ENCODE results near the gene TEAD2.
A peak's percentile ranks its signal among the peaks of the same experiment; 100 is the strongest.
"Not testable (repeated sequence)": the region's sequence is repeated elsewhere in the genome, so short reads cannot be mapped to it uniquely, and the experiment has no call there.

Gene TEAD2

DNA sequence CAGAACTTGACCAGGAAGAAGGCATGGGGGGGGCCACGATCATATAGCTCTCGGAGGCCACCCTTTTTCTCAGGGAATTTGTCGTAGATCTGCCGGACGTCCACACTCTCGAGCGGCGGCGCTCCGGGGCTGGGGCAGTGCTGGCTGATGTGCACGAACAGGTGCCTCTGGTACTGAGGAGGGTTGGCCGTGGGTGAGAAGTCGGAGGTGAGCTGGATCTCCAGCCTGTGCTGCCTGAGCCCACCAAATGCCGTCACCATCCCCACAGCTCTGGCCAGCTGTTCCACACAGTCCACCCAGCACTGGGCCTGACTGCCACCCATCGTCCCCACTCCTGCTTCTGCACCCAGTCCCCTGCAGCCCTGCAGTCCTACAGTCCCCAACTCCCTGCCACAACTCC lies 15.0 kb downstream of the TEAD2 start:
- DNase-seq = no peak

DNA sequence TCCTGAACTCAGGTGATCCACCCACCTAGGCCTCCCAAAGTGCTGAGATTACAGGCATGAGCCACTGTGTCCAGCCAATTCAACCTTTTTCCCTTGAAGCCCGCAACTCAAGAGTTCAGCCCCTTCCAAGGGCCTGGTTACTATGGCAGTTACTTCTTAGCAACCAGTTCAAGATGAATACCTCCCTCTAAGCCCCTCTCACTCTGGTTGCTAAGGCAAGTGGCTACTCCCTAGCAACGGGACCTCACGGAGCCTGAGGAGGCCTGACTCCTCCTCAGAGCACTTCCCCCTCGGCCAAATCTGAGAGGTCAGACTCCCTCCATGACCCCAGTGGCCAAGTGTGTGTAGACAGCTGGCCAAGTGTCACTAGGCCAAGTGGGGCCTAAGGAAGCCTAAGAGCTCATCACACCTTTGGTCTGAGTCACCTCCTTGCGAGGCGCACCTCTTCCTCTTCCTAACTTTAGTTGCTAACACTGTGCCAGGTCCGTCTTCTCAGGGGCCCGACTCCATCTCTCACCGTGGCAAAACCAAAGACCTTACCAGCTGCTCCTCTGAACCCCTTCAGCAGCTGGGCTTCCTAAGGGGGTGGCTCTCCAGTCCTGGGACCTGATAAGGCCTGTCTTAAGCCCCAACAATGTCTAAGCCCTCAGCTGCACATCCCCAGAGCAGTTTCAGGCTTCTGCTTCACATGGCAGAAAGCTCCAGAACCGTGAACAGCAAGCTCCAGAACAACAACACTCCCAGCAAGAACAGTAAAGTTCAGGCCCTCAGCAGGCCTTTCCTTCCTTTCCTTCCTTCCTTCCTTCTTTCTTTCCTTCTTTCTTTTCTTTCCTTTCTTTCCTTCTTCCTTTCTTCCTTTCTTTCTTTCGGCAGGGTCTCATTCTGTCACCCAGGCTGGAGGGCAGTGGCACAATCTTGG lies 17.5 kb downstream of the TEAD2 start:
- DNase-seq = no peak

DNA sequence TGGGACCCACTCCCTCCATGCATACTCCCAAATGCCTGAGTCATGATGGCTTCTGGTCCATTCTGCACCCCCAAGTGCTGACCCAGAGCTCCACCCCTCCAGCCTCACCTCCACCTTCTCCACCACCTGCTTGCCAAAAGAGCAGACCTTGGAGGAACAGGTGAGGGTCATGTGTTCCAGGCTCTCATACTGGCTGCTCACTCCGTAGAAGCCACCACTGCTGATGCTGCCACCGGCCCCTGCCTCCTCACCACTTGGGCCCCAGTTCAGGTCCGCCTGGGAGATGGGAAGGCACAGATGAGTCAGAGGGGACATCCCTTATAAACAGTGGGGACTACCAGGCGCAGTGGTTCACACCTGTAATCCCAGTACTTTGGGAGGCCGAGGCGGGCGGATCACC lies 19.1 kb downstream of the TEAD2 start:
- DNase-seq = no peak

DNA sequence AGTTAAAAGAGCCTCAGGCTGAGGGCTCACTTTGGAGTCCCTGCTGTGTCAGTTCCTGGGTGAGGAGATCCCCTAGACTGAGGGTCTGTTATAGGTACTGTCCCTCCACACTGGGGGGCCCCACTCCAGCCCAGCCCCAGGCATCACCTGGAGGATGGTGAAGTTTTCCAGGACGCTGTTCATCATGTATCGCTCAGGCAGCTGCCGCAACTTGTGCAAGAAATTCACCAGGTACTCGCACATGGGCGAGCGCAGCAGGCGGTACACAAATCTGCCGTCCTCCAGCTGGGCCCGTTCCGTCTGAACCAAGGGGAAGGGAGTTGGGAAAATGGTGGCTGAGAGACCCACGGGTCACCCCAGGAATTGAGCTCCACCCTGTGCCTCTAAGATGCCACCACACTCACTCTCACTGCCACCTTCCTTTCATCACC lies 19.9 kb downstream of the TEAD2 start:
- DNase-seq = no peak

DNA sequence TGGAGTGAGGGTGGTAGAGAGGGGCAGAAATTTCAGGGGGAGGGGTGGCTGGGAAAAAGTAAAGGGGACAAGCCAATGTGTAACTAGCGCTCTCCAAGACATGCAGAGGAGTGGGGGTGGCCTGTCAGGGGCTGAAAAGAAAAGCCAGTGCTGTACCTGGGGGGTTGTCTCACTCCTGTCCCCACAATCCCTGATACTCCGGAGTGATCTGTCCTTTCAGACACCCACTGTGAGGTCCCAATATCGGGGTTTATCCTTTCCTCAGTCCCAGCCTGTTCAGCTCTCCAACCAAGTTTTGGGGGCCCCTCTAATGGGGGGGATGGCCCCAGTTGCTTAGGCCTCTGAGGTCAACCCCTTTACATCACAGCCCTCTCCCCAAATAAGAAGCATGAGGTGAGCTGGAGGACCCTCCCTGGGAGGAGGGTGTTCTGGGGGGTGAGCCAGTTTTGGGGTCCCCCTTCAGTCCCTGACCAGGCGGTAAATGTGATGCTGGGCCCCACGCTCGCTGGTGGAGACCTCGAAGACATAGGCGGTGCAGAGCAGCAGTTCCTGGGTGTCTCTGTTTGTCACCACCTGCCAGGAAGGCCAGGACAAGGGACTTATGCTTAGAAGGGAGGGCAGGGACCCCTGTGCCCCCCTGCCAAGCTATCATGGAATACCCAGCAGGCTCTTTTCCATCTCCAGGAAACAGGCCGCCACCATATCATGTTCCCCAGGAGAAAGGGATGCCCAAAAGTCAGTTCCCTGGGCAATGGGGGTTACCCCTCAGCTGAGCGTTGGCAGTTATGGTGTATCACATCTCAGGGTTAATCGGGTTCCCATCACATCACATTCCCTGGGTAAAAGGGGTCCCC lies 21.1 kb downstream of the TEAD2 start:
- no peak for DNase-seq

DNA sequence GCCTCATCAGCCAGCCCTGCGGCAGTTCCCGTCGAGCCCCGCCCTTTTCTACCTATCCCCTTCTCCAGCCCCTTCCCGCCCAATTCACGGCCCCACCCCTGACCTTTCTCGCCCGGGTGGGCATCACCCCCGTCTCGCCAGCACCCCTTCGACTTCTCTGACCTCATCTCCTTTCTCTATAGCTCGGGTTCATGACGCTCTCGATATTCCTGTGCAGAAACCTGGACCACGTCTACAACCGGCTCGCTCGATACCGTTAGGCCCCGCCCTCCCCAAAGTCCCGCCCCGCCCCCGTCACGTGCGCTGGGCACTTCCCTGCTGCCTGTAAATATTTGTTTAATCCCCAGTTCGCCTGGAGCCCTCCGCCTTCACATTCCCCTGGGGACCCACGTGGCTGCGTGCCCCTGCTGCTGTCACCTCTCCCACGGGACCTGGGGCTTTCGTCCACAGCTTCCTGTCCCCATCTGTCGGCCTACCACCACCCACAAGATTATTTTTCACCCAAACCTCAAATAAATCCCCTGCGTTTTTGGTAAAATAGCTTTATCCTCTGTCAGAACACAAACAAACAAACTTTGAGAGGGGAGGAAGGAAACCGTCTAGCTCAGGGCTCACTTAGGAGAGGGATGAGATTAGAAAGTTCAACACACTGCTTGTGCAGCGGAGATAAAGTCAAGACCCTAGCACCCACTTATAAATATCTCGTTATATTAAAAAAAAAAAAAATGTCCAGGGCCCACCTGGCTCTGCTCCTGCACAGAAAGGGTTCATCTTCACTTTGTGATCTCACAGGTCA lies 21.9 kb downstream of the TEAD2 start:
- DNase-seq = no peak

DNA sequence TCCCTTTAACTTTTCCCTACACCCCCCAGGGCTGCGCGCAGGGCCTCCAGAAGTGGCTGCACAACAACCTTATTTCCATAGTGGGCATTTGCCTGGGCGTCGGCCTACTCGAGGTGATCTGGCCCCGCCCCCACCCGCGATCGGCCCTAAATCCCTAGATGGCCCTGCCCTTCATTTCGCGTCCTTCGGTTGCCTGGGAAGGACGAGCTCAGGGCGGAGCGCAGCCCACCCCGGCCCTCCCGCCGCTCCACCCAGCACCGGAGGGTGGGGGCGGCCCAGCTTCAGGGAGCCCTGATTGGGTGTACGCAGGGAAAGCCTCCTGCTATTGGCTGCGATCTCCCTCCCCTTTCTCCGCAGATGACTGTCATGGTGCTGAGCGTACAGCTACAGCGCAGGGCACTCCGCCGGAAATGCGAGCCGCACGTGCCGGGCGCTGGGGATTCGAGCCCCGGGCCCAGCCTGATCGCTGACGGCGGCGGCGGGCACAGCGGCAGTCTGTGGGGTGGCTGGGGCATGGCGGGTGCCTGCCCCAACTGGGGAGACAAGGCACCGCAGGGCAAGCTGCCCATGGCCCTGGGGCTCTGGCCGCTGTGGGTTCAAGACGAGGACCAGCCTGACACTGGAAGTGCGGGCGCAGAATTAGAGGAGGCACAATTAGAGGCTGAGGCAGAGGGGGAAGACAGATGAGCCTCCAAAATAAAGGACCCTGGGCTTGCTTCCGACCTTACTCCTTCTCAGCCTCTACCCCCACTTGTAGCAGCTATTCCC lies 22.7 kb downstream of the TEAD2 start:
- DNase-seq = no peak

DNA sequence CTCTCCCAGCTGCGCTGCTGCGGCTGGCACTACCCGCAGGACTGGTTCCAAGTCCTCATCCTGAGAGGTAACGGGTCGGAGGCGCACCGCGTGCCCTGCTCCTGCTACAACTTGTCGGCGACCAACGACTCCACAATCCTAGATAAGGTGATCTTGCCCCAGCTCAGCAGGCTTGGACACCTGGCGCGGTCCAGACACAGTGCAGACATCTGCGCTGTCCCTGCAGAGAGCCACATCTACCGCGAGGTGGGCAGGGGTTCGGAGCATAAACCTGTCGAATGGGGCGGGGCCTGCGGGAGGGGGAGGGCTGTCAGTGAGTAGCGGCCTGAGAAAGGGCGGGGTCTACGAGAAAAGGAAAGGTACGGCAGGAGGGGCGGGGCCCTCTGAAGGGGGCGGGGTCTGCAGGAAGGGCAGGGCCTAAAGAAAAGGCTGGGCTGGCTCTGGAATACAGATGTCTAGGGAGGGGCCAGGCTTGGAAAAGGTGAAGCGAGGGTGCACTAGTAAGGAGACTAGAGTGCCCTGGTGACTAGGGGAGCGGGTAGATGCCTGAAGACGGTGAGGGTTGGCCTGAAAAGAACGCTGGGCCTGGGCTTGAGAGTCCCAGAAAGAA lies 23.4 kb downstream of the TEAD2 start:
- no peak for DNase-seq

DNA sequence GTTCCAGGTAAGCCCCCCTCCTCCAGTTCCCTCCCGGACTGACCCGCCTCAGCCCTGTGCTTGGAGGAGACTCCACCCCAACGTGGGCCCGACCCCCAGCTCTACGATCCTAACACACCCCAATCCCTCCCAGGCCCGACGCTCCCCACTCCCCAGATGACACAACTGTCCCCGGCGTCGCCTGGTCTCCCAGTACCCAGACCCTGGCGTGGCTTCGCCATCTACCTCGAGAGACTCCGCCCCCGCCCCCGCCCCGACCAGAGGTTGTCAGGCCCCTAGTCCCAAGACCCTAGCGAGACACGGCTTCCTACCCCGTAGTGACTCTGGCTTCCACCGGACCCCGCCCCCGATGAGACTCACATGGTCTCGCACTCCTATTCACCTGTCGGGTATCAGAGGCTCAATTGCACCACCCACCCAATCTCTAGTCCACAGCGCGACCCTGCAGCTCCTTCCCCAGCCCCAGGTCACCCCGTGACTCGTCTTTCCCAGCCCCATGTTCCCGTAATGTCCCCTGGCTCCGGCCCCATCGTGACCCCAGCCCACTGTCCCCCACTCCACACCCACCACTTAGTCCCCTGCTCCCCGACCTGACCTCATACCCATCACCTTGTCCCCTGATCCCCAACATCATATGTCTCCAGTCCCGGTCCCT lies 24.1 kb downstream of the TEAD2 start:
- no peak for DNase-seq

DNA sequence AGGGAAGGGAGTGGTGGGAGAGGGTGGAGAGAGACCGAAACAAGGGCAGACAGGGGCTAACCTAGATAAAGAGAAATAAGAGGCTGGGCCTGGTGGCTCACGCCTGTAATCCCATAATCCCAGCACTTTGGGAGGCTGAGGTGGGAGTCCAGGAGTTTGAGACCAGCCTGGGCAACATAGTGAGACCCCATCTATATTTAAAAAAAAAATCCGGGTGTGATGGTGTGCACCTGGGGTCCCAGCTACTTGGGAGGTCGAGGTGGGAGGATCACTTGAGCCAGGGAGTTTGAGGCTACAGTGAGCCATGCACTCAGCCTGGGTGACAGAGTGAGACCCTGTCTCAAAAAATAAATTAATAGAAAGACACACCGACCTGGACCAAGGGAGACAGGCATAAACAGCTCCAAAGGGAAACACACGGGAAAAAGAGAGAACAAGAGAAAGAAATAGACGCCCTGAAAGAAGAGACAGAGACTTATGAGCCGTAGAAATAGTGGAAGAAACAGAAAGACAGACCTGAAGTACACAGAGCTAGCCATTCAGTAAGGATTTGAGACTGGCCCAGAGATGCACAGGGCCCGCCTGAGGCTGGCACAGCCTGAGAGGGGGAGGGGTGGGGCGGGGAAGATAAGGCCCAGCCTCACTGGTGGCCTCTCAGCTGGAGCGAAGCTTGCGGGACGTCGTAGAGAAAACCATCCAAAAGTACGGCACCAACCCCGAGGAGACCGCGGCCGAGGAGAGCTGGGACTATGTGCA lies 24.8 kb downstream of the TEAD2 start:
- DNase-seq = no peak

DNA sequence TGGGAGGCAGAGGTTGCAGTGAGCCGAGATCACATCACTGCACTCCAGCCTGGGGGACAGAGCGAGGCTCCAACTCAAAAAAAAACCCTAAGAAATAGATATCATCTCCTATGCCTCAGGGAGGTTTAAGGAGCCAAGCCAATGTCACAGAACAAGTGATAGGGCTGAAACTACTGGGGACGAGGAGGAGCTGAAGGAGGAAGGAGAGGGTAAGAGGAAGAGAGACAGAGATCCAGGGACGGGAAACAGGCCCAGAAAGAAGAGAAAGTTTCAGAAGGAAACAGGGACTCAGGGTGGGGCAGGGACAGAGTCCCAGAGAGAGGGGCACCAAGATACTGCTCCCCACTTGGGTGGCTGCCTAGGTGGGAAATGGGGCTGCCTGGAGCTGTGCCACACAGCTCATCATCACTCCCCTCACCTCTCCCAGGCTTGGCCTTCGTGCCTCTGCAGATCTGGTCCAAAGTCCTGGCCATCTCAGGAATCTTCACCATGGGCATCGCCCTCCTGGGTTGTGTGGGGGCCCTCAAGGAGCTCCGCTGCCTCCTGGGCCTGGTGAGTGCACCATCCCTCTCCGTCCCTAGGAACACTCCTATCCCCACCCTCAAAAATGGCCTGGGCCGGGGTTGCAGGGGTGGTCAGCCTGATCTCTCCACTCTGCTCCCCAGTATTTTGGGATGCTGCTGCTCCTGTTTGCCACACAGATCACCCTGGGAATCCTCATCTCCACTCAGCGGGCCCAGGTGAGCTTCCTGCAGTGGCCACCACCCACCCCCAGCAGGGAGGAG lies 25.5 kb downstream of the TEAD2 start:
- no peak for DNase-seq

DNA sequence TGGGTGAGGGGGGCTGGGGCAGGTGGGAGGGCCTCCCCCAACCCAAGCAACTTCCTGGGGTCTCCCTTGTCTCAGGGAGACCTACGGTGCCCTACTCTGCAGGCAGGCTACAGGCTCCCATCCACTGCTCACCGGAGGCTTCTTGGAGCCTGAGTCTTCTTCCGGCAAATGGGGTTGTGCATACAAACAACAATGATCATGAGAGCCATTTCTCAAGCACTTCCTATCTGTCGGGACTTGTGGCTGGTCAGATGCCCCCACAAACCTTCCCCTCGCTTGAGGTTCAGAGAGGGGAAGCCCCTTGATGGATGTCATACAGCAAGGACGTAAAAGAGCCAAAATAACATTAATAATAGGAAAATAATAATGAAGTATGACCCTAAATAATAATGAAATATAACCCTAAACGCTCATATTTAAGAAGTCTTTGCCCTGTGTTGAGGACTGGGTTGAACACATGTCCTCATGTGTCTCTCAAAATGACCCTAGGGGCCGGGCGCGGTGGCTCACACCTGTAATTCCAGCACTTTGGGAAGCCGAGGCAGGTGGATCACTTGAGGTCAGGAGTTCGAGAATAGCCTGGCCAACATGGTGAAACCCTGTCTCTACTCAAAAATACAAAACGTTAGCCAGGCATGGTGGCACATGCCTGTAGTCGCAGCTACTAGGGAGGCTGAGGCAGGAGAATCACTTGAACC lies 26.3 kb downstream of the TEAD2 start:
- peak; percentile 40 for DNase-seq

DNA sequence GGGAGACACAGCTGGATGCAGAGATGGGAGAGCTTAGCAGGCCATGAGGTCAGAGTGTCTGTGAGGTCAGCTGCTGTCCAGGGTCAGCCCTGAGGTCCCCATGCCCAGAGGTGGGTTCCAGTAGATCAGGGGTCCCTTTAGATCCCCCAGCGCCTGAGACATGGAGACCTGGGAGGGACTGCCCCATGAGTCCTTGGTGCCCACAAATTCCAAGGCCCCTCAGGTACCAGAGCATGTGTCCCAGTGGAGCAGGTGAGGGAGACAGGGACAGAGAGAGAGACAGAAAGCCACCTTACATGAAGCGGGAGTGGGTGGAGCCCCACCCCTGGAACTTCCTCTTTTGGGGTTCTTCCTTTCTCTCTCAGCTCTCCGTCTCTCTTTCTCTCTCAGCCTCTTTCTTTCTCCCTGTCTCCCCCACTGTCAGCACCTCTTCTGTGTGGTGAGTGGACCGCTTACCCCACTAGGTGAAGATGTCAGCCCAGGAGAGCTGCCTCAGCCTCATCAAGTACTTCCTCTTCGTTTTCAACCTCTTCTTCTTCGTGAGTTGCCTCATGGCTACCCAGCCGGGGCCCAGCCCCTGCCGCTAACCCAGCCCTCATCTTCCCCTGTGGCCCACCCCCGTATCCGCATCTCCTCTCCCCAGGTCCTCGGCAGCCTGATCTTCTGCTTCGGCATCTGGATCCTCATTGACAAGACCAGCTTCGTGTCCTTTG lies 27.0 kb downstream of the TEAD2 start, which contains the start of gene CD37:
Gene CD37, plus strand, starts transcription at position 336 of the 713 bp plus-strand sequence. Its CDS starts 135 bp downstream, at position 471.
- peak; percentile 65 for DNase-seq

DNA sequence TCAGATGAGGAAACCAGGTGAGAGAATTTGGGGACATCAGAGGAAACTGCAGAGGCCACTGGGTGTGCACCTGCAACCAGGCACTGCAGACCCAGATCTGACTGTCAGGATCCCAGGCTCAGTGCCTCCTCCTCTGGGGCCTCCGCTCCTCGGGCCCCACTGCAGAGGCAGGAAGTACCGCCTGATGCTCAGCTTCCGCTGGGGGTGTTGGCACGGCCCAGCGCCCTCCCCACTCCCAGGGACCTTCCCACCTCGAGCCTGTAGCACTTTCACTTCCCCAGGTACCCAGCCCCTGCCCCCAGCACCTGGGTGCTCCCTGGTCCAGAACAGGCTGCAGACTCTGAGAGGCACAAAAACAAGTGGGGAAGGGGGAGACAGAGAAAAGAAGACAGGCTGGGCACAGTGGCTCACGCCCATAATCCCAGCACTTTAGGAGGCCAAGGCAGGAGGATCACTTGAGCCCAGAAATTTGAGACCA lies 28.4 kb downstream of the TEAD2 start:
- DNase-seq = peak; percentile 26

DNA sequence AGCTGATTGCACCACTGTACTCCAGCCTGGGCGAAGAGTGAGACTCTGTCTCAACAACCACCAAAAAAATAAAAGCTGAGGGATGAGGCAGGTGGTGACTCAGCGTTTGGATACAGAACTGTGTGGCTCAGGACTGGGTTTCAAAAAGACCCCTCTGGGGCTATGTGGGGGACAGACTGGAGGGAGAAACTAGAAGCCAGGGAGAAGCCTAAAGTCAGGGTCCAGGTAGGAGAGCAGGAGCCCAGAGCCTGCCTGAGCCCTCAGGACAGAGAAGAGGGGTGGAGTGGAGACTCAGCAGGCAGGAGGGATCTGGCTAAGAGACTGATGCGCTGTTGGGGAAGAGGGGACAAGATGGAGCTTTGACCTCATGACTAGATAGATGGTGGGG lies 28.8 kb downstream of the TEAD2 start:
- no peak for DNase-seq

DNA sequence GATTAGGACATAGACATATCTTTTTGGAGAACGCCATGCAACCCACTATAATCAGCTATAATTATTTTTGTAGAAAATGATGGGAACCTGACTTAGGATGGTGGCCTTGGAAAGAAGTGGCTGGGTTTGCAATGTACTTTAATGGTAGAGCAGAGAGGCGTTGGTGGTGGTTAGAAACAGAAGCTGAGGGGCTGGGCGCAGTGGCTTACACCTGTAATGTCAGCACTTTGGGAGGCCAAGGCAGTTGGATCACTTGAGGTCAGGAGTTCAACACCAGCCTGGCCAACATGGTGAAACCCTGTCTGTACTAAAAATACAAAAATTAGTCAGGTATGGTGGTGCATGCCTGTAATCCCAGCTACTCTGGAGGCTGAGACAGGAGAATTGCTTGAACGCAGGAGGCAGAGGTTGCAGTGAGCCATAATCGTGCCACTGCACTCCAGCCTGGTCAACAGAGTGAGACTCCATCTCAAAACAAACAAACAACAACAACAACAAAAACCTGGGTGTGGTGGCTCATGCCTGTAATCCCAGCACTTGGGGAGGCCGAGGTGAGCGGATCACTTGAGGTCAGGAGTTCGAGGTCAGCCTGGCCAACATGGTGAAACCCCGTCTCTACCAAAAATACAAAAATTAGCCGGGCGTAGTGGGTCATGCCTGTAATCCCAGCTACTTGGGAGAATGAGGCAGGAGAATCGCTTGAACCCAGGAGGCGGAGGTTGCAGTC lies 29.4 kb downstream of the TEAD2 start:
- not testable (repeated sequence) for DNase-seq

DNA sequence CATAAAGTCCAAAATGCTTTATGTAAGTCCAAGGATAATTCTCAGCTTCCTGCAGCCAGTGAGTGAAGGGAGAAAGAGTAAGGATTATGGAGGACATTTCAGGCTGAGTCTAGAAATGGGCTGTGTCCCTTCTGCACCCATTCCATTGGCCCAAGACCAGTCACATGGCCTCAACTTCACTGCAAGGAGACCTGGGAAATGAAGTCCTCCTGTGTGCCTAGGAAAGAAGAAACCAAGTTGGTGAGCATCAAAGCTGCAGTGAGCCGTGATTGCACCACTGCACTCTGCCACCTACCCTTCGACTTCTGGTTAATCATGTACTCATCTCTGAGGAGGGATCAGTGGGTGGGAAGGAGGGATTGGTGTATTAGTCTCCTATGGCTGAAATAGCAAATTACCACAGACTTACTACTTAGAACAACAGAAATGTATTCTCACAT lies 30.6 kb downstream of the TEAD2 start:
- peak; percentile 24 for DNase-seq

All from KG1 (cell line).